AG08396 (cell line): Measurements from ENCODE around the gene SERPINB4.
"Not testable (repeated sequence)": the region's sequence is repeated elsewhere in the genome, so short reads cannot be mapped to it uniquely, and the experiment has no call there.

ENCODE experiments used
- DNase-seq: peaks from one replicate; pipeline ENCODE4 v3.0.0; 2012; ENCODE audit warnings: low spot score, mixed read lengths

Gene SERPINB4

GRCh38 chr18:63644142-63644541 lies at the start of gene SERPINB4:
SERPINB4 (minus strand) TSS chr18:63644256; CDS start chr18:63643577, 679 bp downstream.
- DNase-seq: not testable (repeated sequence)

- no peak for DNase-seq
Observed at GRCh38 chr18:63689064-63689463, 45.0 kb upstream of the SERPINB4 start.

GRCh38 chr18:63686871-63687270 lies 42.8 kb upstream of the SERPINB4 start:
- DNase-seq: no peak

DNA sequence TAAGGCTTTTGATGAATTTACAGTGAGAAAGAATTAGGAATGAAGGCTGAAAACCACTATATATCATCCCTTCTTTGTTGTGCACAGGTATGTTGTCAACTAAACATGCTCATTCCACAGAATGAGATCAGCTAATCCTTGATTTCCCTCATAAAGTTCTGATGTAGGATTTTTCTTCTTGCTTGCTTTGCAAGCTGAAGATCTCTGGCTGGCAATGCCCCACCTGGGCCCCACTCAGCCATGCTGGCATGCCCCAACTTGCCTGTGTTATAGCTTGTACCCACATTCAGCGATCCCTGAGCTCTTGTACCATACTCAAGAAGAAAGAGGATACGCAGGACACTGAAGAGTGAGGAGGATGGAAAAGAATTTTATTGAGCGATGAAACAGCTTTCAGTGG lies 40.7 kb upstream of the SERPINB4 start:
- DNase-seq: no peak

DNA sequence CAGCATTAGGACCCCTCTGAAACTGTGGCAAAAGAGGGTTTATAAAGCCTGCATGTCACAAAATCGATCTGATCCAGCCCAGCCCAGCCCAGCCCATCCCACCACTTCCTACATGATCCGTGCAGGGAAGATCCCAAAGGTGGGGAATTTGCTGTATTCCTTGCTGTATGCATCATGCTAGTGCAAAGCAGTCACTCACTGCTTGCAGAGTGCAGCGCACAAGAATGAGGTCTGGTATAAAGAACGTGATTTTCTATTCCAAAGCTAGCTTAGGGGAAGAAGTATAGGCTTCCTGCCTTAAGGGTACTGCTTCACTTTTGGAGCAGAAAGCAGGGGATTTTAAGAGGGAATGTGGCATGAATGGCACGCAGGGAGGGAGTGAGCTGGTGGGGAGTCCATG lies 39.8 kb upstream of the SERPINB4 start:
- DNase-seq: no peak

- peak; percentile 73 for DNase-seq
Observed at GRCh38 chr18:63683152-63683551, 39.1 kb upstream of the SERPINB4 start.

DNA sequence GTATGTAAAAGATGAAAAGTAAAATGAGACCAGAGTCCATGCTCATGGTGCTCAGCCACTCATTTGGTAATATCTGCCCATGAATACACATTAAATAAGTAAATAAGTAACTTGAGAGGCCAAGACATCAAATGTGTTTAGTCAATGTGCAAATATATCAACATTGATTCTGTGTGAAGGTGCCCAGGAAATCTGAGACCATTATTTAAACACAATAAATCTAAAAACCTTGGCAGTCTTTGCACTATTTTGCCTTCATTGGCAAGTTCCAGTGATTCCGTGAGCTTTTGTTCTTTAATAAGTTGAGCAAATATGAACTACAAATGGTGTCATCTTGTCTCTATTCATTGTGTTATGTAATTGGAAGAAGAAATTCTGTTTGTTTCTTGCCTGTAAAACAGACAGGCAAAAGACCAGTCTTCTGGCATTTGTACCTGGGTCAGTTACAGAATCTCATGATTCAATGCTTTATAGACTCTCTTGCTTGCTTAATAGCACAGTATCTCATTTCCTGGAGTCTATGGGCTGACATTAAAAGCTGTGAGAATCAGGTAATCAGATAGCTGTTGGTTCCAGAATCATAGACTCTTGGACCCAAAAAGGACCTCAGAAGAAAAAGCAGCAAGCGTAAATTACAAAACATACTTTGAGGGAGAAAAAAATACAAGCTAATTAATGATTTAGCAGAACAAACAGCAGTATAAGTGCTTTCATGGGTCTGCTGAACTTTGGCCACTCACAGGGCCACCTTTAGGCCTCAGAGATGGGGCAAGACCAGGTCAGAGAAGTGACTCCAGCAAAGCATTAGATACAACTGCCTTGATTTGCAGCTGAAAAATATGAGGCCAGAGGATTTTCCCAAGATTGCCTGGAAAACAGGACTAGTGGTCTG lies 37.6 kb upstream of the SERPINB4 start:
- no peak for DNase-seq

DNA sequence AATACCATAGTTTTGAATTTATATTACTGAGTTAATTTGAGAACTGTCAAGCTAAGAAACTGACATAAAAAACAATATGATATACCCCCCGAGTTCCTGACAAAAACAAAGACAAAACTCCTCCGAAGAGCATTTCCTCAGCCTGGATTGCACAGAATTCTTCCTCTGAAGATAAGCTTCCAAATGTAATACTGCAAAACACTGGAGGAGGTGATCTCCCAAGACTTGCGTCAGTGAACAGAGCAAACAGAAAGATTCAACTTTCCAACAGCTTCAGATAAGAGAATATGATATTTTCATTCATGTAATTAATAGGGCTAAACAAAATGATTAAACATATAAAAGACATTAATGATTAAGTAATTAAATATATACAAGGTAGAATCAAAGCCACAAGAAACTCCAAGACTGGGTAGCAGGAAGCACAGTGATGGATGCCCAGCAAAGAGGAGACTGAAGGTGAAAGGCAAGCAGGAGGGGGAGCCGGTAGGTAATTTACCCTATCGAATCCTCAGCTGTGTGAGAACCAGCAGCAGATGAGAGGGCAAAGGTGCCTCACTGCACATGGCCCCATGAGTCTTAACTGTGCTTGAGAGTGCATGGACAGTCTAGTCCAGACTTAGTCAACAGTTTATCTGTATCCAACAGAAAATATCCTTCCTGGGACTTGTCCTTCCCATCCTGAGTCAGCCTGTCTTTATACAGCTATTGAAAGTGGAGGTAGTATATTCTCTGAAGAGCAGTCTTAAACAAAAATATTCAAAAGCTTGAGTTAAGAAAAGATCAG lies 36.0 kb upstream of the SERPINB4 start:
- no peak for DNase-seq

DNA sequence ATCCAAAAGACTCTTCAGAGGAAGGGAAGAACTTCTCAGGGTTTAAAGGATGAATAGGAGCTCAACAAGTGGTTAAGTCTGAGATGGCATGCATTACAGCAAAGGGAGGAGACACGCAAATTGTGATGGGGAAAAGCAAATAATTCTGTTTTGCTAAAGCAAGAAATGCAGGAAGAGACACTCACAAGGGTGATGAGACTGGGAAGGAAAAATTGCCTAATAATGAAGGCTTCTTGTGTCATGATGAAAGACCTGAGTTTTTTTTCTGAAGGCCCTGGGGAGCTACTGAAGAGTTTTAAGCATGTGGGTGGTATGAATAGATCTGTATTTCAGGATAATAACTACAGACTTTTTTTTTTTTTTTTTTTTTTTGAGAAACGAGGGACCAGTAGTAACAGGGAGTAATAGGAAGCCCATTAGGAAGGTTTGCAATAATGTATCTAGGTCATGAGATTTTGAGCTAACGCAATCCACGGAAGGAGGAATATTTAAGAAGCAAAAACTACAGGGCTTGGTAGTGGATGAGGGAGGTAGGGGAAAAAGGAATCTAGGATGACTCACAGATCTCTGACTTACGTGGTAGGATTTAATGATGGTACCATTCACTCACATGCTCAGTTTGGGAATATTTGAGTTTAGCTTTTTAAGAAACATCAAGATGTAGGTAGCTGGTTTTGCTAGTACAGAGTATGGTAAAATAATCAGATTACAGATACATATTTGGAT lies 33.6 kb upstream of the SERPINB4 start:
- DNase-seq: no peak

DNA sequence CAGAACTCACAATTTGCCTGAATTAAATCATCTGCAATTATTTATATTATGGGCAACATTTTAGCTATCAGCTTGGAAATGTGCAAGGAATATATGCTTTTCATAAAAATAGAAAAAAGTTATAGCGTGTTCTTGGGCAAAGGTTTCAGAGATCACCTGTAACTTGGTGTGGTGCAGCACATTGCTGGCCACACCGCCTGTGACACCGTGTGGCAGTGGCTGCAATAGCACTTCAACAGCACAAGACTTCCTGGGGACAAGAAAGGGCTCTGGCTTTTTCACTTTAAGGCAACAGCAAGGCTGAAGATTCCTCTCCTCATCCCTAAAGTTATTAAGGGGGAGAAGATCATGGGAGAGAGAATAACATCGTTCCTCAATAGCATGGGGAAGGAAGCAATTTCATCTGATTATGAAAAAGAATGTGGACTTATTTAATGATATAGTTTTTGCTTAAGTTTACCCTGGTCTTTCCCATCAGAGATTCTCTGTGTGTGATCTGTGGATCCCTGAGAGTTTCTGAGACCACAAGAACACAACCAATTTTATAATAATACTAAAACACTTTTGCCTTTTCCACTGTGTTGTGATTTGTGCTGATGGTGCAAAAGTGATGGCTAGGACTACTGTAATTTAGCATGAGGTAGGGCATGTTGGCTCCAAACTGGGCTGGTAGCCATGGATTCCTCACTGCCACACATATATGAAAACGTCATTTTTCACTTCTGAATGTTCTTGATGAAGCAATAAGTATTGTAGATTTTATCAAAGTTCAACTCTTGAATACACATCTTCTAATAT lies 32.7 kb upstream of the SERPINB4 start:
- DNase-seq: no peak

- no peak for DNase-seq
Observed at GRCh38 chr18:63664571-63664970, 20.5 kb upstream of the SERPINB4 start.

DNA sequence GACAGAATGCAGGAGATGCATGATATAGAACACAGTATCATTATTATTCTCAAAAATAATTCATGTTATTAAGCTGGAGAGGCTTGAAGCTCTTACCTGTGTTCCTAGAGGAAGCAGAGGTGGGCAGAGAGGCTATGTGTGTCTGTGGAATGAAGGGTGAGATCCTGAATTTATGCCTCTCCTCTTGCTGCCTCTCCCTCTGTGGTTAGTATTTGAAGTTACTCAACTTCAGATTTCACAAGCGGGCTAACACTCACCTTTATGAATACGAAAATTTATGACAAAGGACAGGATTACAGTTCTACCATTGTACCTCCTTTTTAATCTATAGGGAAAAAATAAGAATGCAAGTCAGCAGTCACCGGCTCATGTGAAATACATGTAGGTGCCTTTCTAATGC lies 17.7 kb upstream of the SERPINB4 start, which contains the start of gene SERPINB3:
TSS of gene SERPINB3 (minus strand) at position 144 of the 400 bp plus-strand sequence. CDS start 677 bp downstream, outside the sequence.
- not testable (repeated sequence) for DNase-seq

- not testable (repeated sequence) for DNase-seq
Observed at GRCh38 chr18:63658920-63659319, 14.9 kb upstream of the SERPINB4 start.

DNA sequence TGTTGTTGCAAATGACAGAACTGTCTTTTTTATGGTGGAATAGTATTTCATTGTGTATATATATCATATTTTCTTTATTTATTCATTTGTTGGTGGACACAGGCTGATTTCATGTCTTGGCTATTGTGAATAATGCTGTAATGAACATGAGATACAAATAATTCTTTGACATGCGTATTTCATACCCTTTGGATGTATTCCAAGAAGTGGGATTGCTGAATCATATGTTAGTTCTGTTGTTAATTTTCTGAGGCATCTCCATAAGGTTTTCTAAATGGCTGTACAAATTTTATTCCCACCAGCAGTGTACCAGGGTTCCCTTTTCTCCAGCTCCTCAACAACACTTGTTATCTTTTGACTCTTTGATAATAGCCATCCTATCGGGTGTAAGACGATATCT lies 6.2 kb upstream of the SERPINB4 start:
- not testable (repeated sequence) for DNase-seq

- no peak for DNase-seq
Observed at GRCh38 chr18:63648241-63648640, 4.2 kb upstream of the SERPINB4 start.

DNA sequence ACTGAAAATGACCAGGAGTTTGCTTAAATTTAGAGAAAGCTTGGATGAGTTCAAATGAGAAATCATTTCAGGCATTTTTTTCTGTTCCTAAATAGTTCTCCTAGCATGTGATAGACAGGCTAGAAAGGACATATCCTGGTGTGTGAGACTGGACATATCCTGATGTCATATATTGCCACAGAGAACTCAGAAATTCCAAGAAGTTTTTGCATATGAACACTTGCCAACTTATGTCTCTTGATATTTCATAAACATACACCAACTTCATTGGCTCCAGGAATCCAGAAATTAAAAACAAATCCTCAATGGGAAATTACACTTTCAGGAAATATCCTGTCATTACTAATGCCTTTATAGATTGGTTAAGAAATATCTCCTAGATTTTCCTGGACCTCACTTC lies 2.9 kb upstream of the SERPINB4 start:
- no peak for DNase-seq

- not testable (repeated sequence) for DNase-seq
Observed at GRCh38 chr18:63644694-63645093, 638 bp upstream of the SERPINB4 start.

GRCh38 chr18:63642668-63643356 lies 1.2 kb downstream of the SERPINB4 start:
- DNase-seq: not testable (repeated sequence)

DNA sequence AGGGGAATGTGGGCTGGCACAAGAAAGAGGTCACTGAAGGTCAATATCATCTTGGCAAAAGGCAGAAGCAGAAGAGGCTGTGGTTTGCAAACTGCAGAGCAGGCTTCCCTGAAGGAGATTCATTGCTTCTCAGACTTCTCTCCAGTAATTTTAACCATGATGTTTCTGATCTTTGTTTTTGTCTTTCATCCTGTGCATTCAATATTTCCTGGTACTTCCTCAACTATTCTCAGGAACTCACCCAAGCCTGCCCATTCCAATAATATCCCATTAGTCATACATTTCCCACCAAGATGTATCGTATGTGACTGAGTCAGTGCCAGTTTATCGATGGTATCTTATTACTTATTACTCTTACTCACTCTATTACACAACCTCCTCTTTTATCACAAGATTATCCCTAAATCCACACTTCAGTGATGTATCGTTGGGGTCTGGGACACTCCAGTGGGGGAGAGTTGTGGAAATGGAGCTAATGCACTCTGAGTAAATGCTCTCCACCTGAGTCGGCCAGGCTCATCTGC lies 2.8 kb downstream of the SERPINB4 start:
- not testable (repeated sequence) for DNase-seq

DNA sequence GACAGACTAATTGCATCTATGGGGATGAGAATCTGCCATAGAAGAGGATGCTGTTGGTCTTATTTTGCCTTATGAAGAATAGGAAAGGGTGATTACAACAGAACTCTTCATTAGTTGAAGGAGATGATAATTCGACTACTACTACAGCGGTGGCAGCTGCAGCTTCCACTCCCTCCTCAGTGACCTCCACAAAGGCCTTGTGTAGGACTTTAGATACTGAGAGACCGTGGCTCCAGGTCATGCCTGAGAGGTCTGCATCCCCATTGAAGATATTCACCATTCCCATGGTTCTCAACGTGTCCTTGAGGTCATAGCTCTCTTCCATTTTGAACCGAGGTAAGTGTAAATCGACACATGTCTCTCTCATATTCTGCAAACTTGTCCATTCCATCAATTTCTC lies 6.4 kb downstream of the SERPINB4 start:
- no peak for DNase-seq
